ENCODE results near the gene SLC2A2.

SLC2A2 gene

DNA sequence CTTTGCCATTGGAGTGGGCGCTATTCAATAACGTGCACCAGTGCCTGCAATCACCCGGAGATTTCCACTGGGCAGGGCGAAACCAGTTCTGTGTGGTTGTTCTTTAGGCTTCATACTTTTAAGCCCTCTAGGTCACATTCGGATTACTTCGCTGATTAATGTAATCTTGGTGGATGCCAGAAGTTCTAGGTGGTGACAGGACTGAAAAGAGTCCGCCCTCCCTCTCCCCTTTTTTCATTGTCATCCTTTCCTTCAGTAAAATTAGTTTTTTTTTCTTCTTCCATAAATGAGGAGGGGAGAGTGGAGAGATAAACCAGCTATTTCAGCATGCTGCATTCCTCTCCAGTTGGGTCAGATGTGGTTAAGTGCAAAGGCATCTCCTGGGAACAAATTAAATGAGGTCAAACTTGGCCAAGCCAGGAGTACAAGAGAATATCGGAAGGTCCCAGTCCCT, 2.3 kb upstream of the SLC2A2 start:
- no peaks in the 10 kb centered on the region for H3K9me3 ChIP-seq (ENCODE audit: control insufficient read depth, insufficient read depth, low read length)
- H3K4me3 ChIP-seq (ENCODE audit: low read depth, low read length) = peak overlapping the region; percentile 54
- H3K36me3 ChIP-seq (ENCODE audit: control insufficient read depth, insufficient read depth, low read length) = no peaks in the 10 kb centered on the region
- peaks cover 7% of the 10 kb centered on the region; the same call in 1 of the 2 replicates for H3K4me1 ChIP-seq (ENCODE audit: control insufficient read depth, insufficient read depth, low read length)
- H3K27ac ChIP-seq (ENCODE audit: low read depth, low read length) = no peak overlapping the region
- H3K27me3 ChIP-seq (ENCODE audit: control insufficient read depth, insufficient read depth, low read length) = peaks cover 30% of the 10 kb centered on the region
- no peak overlapping the region for H3K9ac ChIP-seq (ENCODE audit: low read depth, low read length)

DNA sequence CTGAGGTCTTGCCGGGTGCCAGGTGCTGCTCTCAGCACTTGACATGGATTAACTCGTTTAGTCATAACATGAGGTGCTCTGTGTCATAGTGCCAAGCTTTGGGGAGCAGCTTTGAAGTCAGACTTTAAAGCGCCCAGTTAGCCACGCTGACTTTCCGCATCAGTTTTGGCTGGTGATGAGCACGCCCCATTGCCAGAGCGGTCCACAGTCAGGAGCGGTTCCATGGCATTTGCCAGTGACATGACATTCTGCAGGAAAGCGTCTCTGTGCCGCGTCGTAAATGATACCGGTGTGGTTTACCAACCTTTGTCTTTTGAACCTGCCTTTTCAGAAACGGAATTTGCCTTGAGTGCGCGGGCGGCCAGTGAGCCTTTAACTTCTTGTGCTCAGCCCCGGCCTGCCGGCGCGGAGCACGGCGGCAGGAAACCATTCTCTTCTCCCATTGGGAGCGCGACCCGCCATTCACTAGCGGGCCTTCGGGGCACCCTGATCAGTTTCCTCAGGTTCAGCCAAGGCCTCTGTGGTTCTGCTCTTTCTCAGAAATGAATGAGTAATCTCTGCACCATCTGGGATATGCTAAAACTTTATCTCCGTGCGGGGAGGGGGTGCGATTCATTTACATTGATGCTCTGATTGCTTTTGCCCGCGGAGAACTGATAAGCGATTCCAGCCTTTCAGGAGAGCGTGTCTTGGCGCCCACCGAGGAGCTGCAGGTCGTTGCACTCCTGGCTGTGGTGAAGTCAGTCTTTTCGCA, 1.7 kb upstream of the SLC2A2 start:
- H3K36me3 ChIP-seq (ENCODE audit: control insufficient read depth, insufficient read depth, low read length) = no peaks in the 10 kb centered on the region
- peaks cover 30% of the 10 kb centered on the region for H3K27me3 ChIP-seq (ENCODE audit: control insufficient read depth, insufficient read depth, low read length)
- peak overlapping the region; percentile 54 for H3K4me3 ChIP-seq (ENCODE audit: low read depth, low read length)
- no peaks in the 10 kb centered on the region for H3K9me3 ChIP-seq (ENCODE audit: control insufficient read depth, insufficient read depth, low read length)
- 0 out of 2 replicates have a peak overlapping the region, but pooled peaks have one; percentile 9 for H3K9ac ChIP-seq (ENCODE audit: low read depth, low read length)
- peaks cover 7% of the 10 kb centered on the region; the same call in 1 of the 2 replicates for H3K4me1 ChIP-seq (ENCODE audit: control insufficient read depth, insufficient read depth, low read length)
- no peak overlapping the region for H3K27ac ChIP-seq (ENCODE audit: low read depth, low read length)

DNA sequence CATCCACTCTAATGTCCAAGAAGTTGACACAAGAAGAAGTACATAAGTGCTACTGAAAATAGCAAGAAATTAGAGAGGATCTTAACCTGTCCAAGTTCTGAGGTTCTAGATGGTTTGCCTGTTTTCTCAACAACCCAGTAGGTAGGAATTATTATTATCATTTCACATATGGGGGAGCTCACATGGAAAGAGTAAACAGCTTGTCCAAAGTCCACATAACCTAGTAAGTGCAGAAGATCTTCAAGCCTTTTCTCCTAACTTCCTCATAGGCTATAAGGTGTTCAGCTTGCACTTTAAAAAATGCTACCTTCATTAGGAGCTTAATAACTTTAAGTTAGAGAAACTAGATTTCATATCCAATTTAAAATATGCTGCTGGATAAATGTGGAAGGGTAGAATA, 3.0 kb downstream of the SLC2A2 start:
- H3K27me3 ChIP-seq (ENCODE audit: control insufficient read depth, insufficient read depth, low read length) = peaks cover 14% of the 10 kb centered on the region
- H3K9me3 ChIP-seq (ENCODE audit: control insufficient read depth, insufficient read depth, low read length) = no peaks in the 10 kb centered on the region
- H3K36me3 ChIP-seq (ENCODE audit: control insufficient read depth, insufficient read depth, low read length) = no peaks in the 10 kb centered on the region
- H3K4me1 ChIP-seq (ENCODE audit: control insufficient read depth, insufficient read depth, low read length) = peaks cover 4% of the 10 kb centered on the region; the same call in 1 of the 2 replicates
- no peak overlapping the region for H3K27ac ChIP-seq (ENCODE audit: low read depth, low read length)
- H3K4me3 ChIP-seq (ENCODE audit: low read depth, low read length) = no peak overlapping the region
- H3K9ac ChIP-seq (ENCODE audit: low read depth, low read length) = no peak overlapping the region

DNA sequence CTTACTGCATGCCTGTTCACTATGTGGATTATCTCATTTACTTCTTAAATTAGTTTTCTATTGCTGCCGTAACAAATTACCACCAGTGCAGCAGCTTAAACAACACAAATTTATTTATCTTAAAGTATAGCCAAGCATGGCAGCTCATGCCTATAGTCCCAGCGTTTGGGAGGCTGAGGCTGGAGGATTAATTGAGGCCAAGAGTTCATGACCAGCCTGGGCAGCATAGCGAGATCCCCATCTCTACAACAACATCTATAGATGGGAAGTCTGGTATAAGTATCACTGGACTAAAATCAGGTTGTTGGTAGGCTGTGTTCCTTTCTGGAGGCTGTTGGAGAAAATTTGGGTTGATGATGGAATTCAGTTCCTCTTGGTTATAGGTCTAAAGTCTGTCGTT, 5.1 kb downstream of the SLC2A2 start:
- Histone ChIP-seq H3K9ac (ENCODE audit: low read depth, low read length) (no peak overlapping the region), H3K4me1 (ENCODE audit: control insufficient read depth, insufficient read depth, low read length) (no peaks in the 10 kb centered on the region)

DNA sequence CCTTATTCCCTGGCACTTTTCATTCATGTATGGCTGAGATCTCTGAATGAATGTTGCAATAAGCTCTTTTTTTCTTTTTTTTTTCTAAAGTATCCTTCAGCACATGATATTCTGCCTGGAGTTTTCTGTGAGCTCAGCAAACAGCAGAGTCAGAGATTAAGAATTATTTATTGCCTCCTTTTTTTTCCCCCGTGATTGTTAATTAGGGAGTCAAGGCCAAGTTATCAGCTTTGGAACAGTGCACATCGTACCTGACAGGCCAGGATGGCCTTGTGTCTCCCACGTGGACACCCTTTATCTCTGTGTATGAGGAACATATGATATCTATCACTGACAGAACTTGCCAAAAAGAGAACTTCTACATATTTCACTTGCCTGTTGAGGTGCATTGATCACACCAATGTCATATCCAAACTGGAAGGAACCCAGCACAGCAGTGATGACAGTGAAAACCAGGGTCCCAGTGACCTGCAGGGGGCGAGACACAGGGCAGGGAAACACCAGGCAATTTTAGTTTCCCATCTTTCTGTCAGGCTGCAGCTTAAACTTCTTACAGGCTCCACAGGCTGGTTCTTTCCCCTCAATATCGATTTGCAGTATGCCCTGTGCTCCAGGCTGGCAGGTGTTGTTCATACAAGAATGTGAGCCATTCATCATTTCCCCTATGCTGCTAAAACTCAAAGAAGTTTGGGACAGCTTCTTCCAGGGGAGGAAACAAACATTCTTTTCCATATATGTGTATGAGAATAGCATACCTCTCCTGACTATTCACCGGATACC, 8.2 kb downstream of the SLC2A2 start:
- Histone ChIP-seq H3K4me3 (ENCODE audit: low read depth, low read length) (no peak overlapping the region), H3K27me3 (ENCODE audit: control insufficient read depth, insufficient read depth, low read length) (no peaks in the 10 kb centered on the region), H3K9me3 (ENCODE audit: control insufficient read depth, insufficient read depth, low read length) (no peaks in the 10 kb centered on the region), H3K4me1 (ENCODE audit: control insufficient read depth, insufficient read depth, low read length) (no peaks in the 10 kb centered on the region), H3K27ac (ENCODE audit: low read depth, low read length) (no peak overlapping the region), H3K9ac (ENCODE audit: low read depth, low read length) (no peak overlapping the region), H3K36me3 (ENCODE audit: control insufficient read depth, insufficient read depth, low read length) (no peaks in the 10 kb centered on the region)

More for the DNA sequence above, 5.1 kb downstream of the SLC2A2 start:
- Histone ChIP-seq H3K27me3 (ENCODE audit: control insufficient read depth, insufficient read depth, low read length) (no peaks in the 10 kb centered on the region), H3K36me3 (ENCODE audit: control insufficient read depth, insufficient read depth, low read length) (no peaks in the 10 kb centered on the region), H3K4me3 (ENCODE audit: low read depth, low read length) (no peak overlapping the region), H3K9me3 (ENCODE audit: control insufficient read depth, insufficient read depth, low read length) (no peaks in the 10 kb centered on the region), H3K27ac (ENCODE audit: low read depth, low read length) (no peak overlapping the region)

DNA sequence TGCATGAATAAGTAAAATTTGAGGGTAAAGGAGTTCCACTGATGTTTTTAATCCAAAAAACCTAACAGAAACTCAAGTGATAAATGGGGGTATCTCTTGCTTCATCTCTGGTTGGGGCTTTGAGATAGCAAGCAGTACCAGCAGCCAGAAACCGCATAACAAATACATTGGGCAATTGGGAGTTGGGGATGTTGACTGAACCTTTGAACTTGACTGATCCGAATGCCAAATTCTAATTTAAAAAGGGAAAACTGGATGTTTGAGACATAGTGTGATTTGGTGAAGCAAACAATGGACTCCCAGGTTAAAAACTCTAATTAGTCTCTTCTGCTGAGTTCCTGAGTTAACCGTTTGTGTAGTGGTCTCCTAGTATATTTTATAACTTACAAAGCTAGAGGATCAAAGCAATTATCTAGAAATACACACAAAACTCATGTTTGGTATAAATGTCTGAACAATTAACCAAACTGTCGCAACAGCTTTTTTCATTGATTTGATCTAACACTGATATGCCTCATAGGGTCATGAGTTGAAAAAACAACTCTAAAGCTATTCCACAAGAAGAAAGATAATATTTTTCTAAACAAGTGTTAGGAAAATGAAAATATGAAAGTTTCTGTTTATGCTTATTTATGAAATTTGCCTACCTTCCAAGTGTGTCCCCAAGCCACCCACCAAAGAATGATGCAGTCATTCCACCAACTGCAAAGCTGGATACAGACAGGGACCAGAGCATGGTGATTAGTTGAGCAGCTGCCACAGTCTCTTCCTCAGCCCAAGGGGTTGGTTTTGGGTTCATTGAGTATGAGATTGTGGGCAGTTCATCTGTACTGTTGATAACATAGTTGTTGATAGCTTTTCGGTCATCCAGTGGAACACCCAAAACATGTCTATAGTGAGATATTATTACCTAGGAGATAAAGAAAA, 12.4 kb downstream of the SLC2A2 start:
- Histone ChIP-seq H3K27me3 (ENCODE audit: control insufficient read depth, insufficient read depth, low read length) (no peaks in the 10 kb centered on the region), H3K9me3 (ENCODE audit: control insufficient read depth, insufficient read depth, low read length) (no peaks in the 10 kb centered on the region), H3K36me3 (ENCODE audit: control insufficient read depth, insufficient read depth, low read length) (no peaks in the 10 kb centered on the region), H3K4me3 (ENCODE audit: low read depth, low read length) (no peak overlapping the region), H3K4me1 (ENCODE audit: control insufficient read depth, insufficient read depth, low read length) (no peaks in the 10 kb centered on the region), H3K27ac (ENCODE audit: low read depth, low read length) (no peak overlapping the region), H3K9ac (ENCODE audit: low read depth, low read length) (no peak overlapping the region)

DNA sequence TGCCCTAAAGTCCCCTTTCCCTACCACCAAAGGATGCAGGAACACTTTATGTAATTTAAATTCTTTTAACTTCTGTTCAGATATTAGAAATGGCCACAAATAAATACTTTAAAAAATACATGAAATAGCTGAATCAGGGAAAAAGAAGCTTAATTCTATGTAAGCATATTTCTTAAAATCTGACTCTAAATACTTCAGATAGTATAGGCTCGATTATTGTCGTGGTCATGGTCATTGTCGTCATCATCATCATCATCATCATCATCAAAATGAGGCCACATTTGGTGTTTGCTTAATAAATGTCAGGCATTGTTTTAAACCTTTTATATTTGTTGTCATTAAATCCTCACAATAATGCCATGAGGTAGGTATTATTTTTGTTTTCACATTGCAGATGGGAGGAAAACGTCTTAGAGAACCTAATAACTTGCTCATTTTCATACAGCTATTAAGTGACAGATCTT, 14.6 kb downstream of the SLC2A2 start:
- Histone ChIP-seq H3K9me3 (ENCODE audit: control insufficient read depth, insufficient read depth, low read length) (no peaks in the 10 kb centered on the region), H3K27me3 (ENCODE audit: control insufficient read depth, insufficient read depth, low read length) (no peaks in the 10 kb centered on the region), H3K4me3 (ENCODE audit: low read depth, low read length) (no peak overlapping the region), H3K9ac (ENCODE audit: low read depth, low read length) (no peak overlapping the region), H3K4me1 (ENCODE audit: control insufficient read depth, insufficient read depth, low read length) (no peaks in the 10 kb centered on the region), H3K27ac (ENCODE audit: low read depth, low read length) (no peak overlapping the region), H3K36me3 (ENCODE audit: control insufficient read depth, insufficient read depth, low read length) (no peaks in the 10 kb centered on the region)

DNA sequence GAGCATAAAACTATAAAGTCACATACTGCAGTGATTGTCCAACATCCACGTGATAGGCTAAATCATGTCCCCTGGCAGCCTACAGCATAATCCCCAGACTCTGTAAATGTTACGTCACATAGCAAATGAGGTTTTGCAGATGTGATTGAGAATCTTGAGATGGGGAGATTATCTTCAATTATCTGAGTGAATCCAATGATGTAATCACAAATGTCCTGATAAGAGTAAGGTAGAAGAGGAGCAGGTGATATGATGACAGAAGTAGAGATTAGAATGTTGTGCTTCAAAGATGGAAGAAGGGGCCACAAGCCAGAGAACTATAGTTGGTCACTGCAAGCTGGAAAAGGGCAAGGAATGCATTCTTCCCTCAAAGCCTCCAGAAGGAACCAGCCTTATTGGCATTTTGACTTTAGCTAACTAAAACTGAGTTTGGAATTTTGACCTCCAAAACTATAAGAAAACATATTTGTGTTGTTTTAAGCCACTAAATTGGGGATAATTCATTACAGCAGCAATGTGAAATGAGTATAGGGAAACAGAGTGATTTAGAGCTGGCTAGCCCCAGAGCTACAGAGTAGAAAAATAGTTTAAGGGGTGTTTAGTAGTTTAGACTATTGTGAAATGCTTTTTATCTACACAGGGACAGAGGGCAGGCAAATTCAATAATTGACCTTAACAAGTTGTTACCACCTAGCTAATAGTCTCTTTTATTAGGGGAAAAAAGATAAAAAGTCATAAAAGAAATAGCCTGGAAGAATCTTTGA, 15.2 kb downstream of the SLC2A2 start:
- Histone ChIP-seq H3K27ac (ENCODE audit: low read depth, low read length) (no peak overlapping the region), H3K4me1 (ENCODE audit: control insufficient read depth, insufficient read depth, low read length) (no peaks in the 10 kb centered on the region), H3K4me3 (ENCODE audit: low read depth, low read length) (no peak overlapping the region), H3K9me3 (ENCODE audit: control insufficient read depth, insufficient read depth, low read length) (no peaks in the 10 kb centered on the region), H3K9ac (ENCODE audit: low read depth, low read length) (no peak overlapping the region), H3K36me3 (ENCODE audit: control insufficient read depth, insufficient read depth, low read length) (no peaks in the 10 kb centered on the region), H3K27me3 (ENCODE audit: control insufficient read depth, insufficient read depth, low read length) (no peaks in the 10 kb centered on the region)

DNA sequence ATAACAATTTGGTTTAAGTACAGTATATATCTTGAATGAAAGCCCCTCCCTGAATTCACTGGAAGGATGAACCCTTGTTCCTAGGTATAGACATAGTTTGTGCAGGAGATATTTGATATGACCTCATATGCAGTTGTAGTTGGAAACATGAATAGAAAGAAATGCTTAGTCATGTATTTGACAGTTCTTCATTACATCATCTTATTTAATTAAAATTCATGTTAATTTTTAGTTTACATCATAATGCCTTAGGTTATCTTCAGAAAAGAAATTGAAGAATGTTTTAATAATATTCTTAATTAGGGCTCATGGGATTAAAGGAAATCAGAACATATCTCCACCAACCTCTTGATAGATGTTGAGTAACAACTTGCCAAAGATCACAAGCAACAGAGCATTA, 19.2 kb downstream of the SLC2A2 start:
- Histone ChIP-seq H3K27ac (ENCODE audit: low read depth, low read length) (no peak overlapping the region), H3K4me3 (ENCODE audit: low read depth, low read length) (no peak overlapping the region), H3K9me3 (ENCODE audit: control insufficient read depth, insufficient read depth, low read length) (no peaks in the 10 kb centered on the region), H3K4me1 (ENCODE audit: control insufficient read depth, insufficient read depth, low read length) (no peaks in the 10 kb centered on the region), H3K9ac (ENCODE audit: low read depth, low read length) (no peak overlapping the region), H3K27me3 (ENCODE audit: control insufficient read depth, insufficient read depth, low read length) (no peaks in the 10 kb centered on the region), H3K36me3 (ENCODE audit: control insufficient read depth, insufficient read depth, low read length) (no peaks in the 10 kb centered on the region)

DNA sequence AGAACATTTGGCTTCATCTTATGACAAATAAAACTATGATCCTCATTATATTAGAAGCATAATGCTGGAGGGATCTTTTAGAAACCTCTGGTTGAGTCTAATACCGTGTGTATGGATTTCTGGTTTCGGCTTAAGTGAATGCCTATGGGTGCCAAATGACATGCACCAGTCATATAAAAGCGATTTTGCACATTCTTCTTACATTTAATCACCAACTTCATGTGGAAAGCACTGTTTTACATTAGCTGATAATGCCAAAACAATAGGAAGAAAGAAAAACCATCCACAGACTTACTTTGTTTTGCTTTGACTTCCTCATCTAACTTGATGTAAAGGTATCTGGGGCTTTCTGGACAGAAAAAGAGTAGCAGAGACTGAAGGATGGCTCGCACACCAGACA, 20.9 kb downstream of the SLC2A2 start:
- Histone ChIP-seq H3K36me3 (ENCODE audit: control insufficient read depth, insufficient read depth, low read length) (no peaks in the 10 kb centered on the region), H3K27me3 (ENCODE audit: control insufficient read depth, insufficient read depth, low read length) (no peaks in the 10 kb centered on the region), H3K4me1 (ENCODE audit: control insufficient read depth, insufficient read depth, low read length) (no peaks in the 10 kb centered on the region), H3K27ac (ENCODE audit: low read depth, low read length) (no peak overlapping the region), H3K9me3 (ENCODE audit: control insufficient read depth, insufficient read depth, low read length) (no peaks in the 10 kb centered on the region), H3K9ac (ENCODE audit: low read depth, low read length) (no peak overlapping the region), H3K4me3 (ENCODE audit: low read depth, low read length) (no peak overlapping the region)

All from HUES48 (cell line).